Neural cell (in vitro differentiated cells): Measurements from ENCODE around the gene RNF149. TPM values are rescaled to one million over a fixed set of nuclear protein-coding genes. Genes with fewer than 3 reads are reported as not detected.

Experiments
- H2AFZ ChIP-seq: fragments of 200-600, 300-800 bp; sonication (generic), shearing (Covaris generic); 2 replicates; pipeline ENCODE4 v1.6.0; 2014; ENCODE audit warnings: low read depth, mild to moderate bottlenecking, antibody characterized with exemption, low read length, moderate library complexity
- H3F3A ChIP-seq: fragments of 200-600 bp; shearing (Covaris generic); 2 replicates; pipeline ENCODE4 v1.6.1; 2016; ENCODE audit warnings: mild to moderate bottlenecking, moderate library complexity, mixed read lengths, antibody characterized with exemption, low read length; ENCODE audit not compliant: insufficient read depth, poor library complexity, severe bottlenecking
- H3K27ac ChIP-seq: fragments of 200-600, 300-800 bp; sonication (generic), shearing (Covaris generic); 2 replicates; pipeline ENCODE4 v1.5.1; 2014; ENCODE audit warnings: mild to moderate bottlenecking, low read length, moderate library complexity
- H3K27me3 ChIP-seq: fragments of 300-800, 200-600 bp; sonication (generic), shearing (Covaris generic); 2 replicates; pipeline ENCODE4 v1.6.0; 2014; ENCODE audit warnings: mild to moderate bottlenecking, low read depth, low read length, moderate library complexity; ENCODE audit not compliant: insufficient read depth
- H3K36me3 ChIP-seq: fragments of 300-800, 200-600 bp; sonication (generic), shearing (Covaris generic); 2 replicates; pipeline ENCODE4 v1.5.1; 2014; ENCODE audit warnings: mild to moderate bottlenecking, antibody characterized with exemption, low read length, moderate library complexity; ENCODE audit not compliant: insufficient read depth
- H3K4me2 ChIP-seq: fragments of 300-800, 200-600 bp; sonication (generic), shearing (Covaris generic); 2 replicates; pipeline ENCODE4 v1.6.0; 2014; ENCODE audit warnings: mild to moderate bottlenecking, low read length
- H3K4me3 ChIP-seq: fragments of 300-800, 200-600 bp; sonication (generic), shearing (Covaris generic); 2 replicates; pipeline ENCODE4 v1.5.1; 2014; ENCODE audit warnings: mild to moderate bottlenecking, low read length, moderate library complexity
- H3K79me2 ChIP-seq: fragments of 200-600 bp; shearing (Covaris generic); replicated peaks from 2 replicates; pipeline ENCODE4 v1.6.0; 2014; ENCODE audit warnings: mild to moderate bottlenecking, low read length, moderate library complexity; ENCODE audit not compliant: insufficient read depth
- H3K9ac ChIP-seq: fragments of 300-800, 200-600 bp; sonication (generic), shearing (Covaris generic); 2 replicates; pipeline ENCODE4 v1.6.1; 2016; ENCODE audit warnings: mild to moderate bottlenecking, low read length, mixed read lengths
- H3K9me2 ChIP-seq: fragments of 200-600 bp; shearing (Covaris generic); 2 replicates; pipeline ENCODE4 v1.6.1; 2016; ENCODE audit warnings: mild to moderate bottlenecking, low read length, mixed read lengths; ENCODE audit not compliant: insufficient read depth
- H3K9me3 ChIP-seq: fragments of 200-600, 300-800 bp; sonication (generic), shearing (Covaris generic); 2 replicates; pipeline ENCODE4 v1.6.1; 2016; ENCODE audit warnings: mild to moderate bottlenecking, mixed run types, low read length, moderate library complexity, mixed read lengths
- H4K20me1 ChIP-seq: fragments of 200-600 bp; shearing (Covaris generic); 2 replicates; pipeline ENCODE4 v1.6.1; 2016; ENCODE audit warnings: mild to moderate bottlenecking, mixed run types; ENCODE audit not compliant: insufficient read depth
- CTCF ChIP-seq: fragments of 450-650 bp; IDR thresholded peaks from 2 replicates; pipeline ENCODE4 v1.5.1; 2014; ENCODE audit warnings: antibody characterized with exemption, mild to moderate bottlenecking, moderate library complexity; ENCODE audit not compliant: poor library complexity, severe bottlenecking
- EP300 ChIP-seq: fragments of 450-650 bp; conservative IDR thresholded peaks from 2 replicates; pipeline ENCODE4 v1.6.1; 2014; ENCODE audit warnings: antibody characterized with exemption, mild to moderate bottlenecking, moderate library complexity; ENCODE audit not compliant: poor library complexity, severe bottlenecking
- EZH2 ChIP-seq: fragments of 200-600, 300-800 bp; shearing (Covaris generic), sonication (generic); IDR thresholded peaks from 2 replicates; pipeline ENCODE4 v1.6.1; 2014; ENCODE audit warnings: antibody characterized with exemption, low read length, borderline replicate concordance, mild to moderate bottlenecking; ENCODE audit not compliant: insufficient read depth, poor library complexity, severe bottlenecking
- MXI1 ChIP-seq: fragments of 450-650 bp; conservative IDR thresholded peaks from 2 replicates; pipeline ENCODE4 v1.6.1; 2014; ENCODE audit warnings: antibody characterized with exemption, mild to moderate bottlenecking; ENCODE audit not compliant: poor library complexity, severe bottlenecking
- POLR2AphosphoS5 ChIP-seq: IDR thresholded peaks from 2 replicates; pipeline ENCODE4 v1.6.1; 2012
- RAD21 ChIP-seq: fragments of 450-650 bp; conservative IDR thresholded peaks from 2 replicates; pipeline ENCODE4 v1.6.1; 2014; ENCODE audit warnings: antibody characterized with exemption, mild to moderate bottlenecking, moderate library complexity
- REST ChIP-seq: IDR thresholded peaks from 2 replicates; pipeline ENCODE4 v1.6.1; 2012; ENCODE audit warnings: borderline replicate concordance
- SMC3 ChIP-seq: fragments of 450-650 bp; conservative IDR thresholded peaks from 2 replicates; pipeline ENCODE4 v1.6.1; 2014; ENCODE audit warnings: antibody characterized with exemption, mild to moderate bottlenecking, moderate library complexity; ENCODE audit not compliant: poor library complexity
- TAF1 ChIP-seq: IDR thresholded peaks from 2 replicates; pipeline ENCODE4 v1.6.1; 2012; ENCODE audit warnings: low read depth
- polyA plus RNA-seq: library from polyadenylated mRNA; depleted of rRNA; stranded (reverse); fragments of >200 nt; gene quantifications from 2 replicates; pipeline ENCODE4 v1.2.3, GENCODE V29; 2014

RNF149 gene
- polyA plus RNA-seq, 1 donor from 2014 or later = 39.7 TPM

- H3K4me2 ChIP-seq = no peak overlapping the region
- no peak overlapping the region for H2AFZ ChIP-seq
- H3F3A ChIP-seq = no peaks in the 10 kb centered on the region
- H3K27me3 ChIP-seq = no peaks in the 10 kb centered on the region
- no peak overlapping the region for H3K9ac ChIP-seq
- no peak overlapping the region for H3K4me3 ChIP-seq
- H3K27ac ChIP-seq = no peak overlapping the region
- TF ChIP-seq REST = no peak
- TF ChIP-seq EZH2 = no peak
- no peak for TF ChIP-seq MXI1
- no peak for TF ChIP-seq POLR2AphosphoS5
- no peaks in the 10 kb centered on the region for H3K9me2 ChIP-seq
- H3K36me3 ChIP-seq = no peaks in the 10 kb centered on the region
- no peaks in the 10 kb centered on the region for H3K9me3 ChIP-seq
- no peaks in the 10 kb centered on the region for H3K79me2 ChIP-seq
- H4K20me1 ChIP-seq = no peaks in the 10 kb centered on the region
Measured at GRCh38 chr2:101270700-101271259, 37.7 kb downstream of the RNF149 start.

DNA sequence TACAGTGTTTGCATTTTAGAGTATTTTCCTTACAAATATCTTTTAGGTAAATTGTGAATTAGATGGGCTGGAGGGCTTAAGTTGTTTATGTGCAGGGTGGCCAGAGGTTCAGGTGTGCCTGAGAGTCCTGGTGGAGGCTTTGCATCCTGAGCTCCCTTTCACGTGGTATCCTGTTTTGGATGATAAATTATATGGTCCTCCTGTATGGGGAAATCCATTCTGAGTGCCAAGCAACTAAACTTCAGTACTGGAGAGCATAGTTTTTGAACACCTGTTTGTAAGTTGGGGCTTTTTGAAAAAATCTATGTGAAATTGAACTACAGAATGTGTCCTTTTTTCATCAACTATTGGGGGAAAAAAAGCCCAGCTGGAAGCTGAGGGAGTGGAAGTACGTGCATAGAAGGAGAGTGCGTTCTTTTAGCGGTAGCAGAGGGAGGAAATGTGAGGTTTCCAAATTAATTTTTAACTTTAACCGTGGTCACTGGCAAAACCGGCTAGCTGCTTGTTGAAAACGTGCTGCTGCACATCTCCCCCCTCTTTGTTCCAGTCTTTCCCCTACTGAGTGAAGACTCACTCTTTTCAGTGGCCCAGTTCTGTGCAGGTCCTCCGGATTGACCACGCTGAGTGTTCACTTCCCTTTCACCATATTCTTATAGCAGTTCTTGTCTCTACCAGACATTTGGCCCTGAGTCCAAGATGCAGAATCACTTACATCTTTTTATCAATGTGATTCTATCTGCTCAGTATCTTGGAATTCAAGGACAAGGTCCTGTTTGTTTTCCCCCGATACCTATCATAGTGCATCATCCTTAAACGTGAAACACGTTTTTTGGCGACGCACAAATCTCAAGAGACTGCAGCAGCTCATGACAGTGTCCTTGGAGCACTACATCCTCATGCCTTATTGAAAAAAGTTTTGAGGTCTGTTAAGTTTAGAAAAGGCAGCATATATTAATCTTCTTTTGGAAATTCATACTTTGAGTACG is 40.5 kb downstream of the RNF149 start:
- H4K20me1 ChIP-seq = no peaks in the 10 kb centered on the region
- no peak for TF ChIP-seq SMC3
- no peak for TF ChIP-seq MXI1
- no peak for TF ChIP-seq EZH2
- TF ChIP-seq TAF1 = no peak
- no peak for TF ChIP-seq EP300
- TF ChIP-seq POLR2AphosphoS5 = no peak
- TF ChIP-seq REST = no peak
- TF ChIP-seq CTCF = no peak
- no peak for TF ChIP-seq RAD21
- no peak overlapping the region for H3K9ac ChIP-seq
- H3K27ac ChIP-seq = no peak overlapping the region
- no peaks in the 10 kb centered on the region for H3F3A ChIP-seq
- H3K27me3 ChIP-seq = no peaks in the 10 kb centered on the region
- no peaks in the 10 kb centered on the region for H3K9me3 ChIP-seq
- H3K9me2 ChIP-seq = no peaks in the 10 kb centered on the region
- no peaks in the 10 kb centered on the region for H3K79me2 ChIP-seq
- H3K4me2 ChIP-seq = no peak overlapping the region
- no peak overlapping the region for H2AFZ ChIP-seq
- H3K4me3 ChIP-seq = no peak overlapping the region
- no peaks in the 10 kb centered on the region for H3K36me3 ChIP-seq
